ENCODE data around the gene RFLNA. TPM values are rescaled to one million over a fixed set of nuclear protein-coding genes. Genes with fewer than 3 reads are reported as not detected.

The RFLNA gene
- total RNA-seq, 1 donor from 2014 or later = 1.4 TPM

DNA sequence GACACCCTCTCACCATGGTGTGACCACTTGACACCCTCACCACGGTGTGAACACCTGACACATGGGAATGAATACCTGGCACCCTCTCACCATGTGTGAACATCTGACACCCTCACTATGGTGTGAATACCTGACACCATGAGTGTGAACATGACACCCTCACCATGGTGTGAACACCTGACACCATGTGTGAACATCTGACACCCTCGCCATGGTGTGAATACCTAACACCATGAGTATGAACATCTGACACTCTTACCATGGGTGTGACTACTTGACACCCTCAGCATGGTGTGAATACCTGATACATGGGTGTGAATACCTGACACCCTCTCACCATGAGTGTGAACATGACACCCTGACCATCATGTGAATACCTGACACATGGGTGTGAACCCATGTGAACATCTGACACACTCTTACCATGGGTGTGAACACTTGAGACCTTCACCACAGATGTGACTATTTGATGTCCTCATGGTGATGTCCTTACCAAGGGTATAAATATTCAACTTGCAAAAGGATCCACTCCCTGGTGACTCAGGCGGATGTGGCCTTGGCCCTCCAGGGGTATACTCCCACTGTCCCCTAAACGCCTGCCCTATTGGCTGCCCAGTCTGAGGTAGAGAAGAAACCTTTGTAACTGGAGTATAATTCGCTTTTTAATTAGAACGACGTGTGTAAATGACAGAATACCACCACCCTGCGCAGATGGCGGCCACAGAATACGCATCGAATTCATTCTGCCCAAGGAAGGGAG is 29.1 kb downstream of the RFLNA start:
- H3K79me2 ChIP-seq (ENCODE audit: low read depth) = no peaks in the 10 kb centered on the region

DNA sequence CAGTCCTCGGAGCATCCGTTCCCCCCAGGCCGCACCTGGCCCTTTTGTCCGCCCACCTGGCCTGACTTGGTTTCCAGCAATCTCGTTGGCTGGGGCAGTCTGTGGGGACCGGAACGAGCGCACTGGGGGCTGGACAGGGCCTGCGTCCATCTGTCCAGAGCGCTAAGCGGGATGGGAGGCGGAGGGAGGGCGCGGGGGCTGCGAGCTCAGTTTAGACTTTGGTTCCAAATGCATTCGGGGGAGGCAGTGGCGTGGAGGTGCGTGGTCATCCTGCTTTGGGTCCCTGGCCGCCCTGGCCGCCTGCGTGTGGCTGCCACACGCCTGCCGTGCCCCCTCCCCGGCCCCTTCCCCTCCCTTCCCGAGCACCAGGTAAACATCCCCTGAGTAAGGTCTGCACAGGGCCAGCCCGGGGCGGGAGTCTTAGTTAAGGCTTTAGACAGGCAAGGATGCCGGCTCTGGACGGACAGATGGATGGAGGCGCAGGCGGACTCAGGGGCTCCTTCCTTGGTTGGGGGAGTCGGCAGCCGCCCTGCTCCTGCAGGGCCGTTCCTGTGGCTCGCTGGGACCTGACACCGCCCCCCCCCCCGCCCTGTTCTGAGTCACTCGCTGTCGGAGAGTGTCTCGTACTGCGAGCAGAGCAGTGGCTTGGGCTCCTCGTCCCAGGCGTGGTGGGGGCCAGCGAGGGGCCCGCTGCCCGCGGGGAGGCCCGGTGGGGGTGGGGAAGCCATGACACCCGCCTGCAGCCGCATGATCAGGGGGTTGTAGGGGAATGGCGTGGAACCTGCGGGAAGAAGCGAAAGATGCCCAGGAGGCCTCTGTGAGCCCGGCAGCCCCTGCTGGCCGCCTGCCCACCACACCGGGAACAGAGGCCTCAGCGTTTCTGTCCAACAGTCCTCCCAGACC is 30.2 kb downstream of the RFLNA start:
- peaks cover 16% of the 10 kb centered on the region for H3K27me3 Mint-ChIP-seq (ENCODE audit: insufficient read depth, low read depth)
- H3K36me3 ChIP-seq = peaks cover 6% of the 10 kb centered on the region
- no peak overlapping the region for H3K4me3 Mint-ChIP-seq
- no peaks in the 10 kb centered on the region for H3K27me3 ChIP-seq
- H3K27ac ChIP-seq = no peak overlapping the region
- H3K9me3 Mint-ChIP-seq = peaks cover 19% of the 10 kb centered on the region
- H3K4me1 Mint-ChIP-seq = peaks cover 33% of the 10 kb centered on the region
- H3K4me3 ChIP-seq = no peak overlapping the region
- peaks cover 5% of the 10 kb centered on the region for H4K20me1 ChIP-seq (ENCODE audit: low read depth)
- H3K36me3 Mint-ChIP-seq = peaks cover 22% of the 10 kb centered on the region
- no peak overlapping the region for H2AFZ ChIP-seq (replicated peaks)
- peaks cover 9% of the 10 kb centered on the region for H3K9me3 ChIP-seq (ENCODE audit: low read depth)
- no peak for DNase-seq (ENCODE audit: low spot score)
- H3K79me2 ChIP-seq (ENCODE audit: low read depth) = no peaks in the 10 kb centered on the region
- no peak overlapping the region for H3K9ac ChIP-seq
- H3F3A ChIP-seq (ENCODE audit: low read depth) = peaks cover 10% of the 10 kb centered on the region
- TF ChIP-seq EZH2 (IDR thresholded peaks at IDR 0.05) (no peak), EZH2phosphoT487 (IDR thresholded peaks at IDR 0.05) (no peak)
- TF ChIP-seq, protein P1, sequence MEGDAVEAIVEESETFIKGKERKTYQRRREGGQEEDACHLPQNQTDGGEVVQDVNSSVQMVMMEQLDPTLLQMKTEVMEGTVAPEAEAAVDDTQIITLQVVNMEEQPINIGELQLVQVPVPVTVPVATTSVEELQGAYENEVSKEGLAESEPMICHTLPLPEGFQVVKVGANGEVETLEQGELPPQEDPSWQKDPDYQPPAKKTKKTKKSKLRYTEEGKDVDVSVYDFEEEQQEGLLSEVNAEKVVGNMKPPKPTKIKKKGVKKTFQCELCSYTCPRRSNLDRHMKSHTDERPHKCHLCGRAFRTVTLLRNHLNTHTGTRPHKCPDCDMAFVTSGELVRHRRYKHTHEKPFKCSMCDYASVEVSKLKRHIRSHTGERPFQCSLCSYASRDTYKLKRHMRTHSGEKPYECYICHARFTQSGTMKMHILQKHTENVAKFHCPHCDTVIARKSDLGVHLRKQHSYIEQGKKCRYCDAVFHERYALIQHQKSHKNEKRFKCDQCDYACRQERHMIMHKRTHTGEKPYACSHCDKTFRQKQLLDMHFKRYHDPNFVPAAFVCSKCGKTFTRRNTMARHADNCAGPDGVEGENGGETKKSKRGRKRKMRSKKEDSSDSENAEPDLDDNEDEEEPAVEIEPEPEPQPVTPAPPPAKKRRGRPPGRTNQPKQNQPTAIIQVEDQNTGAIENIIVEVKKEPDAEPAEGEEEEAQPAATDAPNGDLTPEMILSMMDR (IDR thresholded peaks at IDR 0.05) = no peak
- H3K4me2 ChIP-seq = no peak overlapping the region
- peaks cover 5% of the 10 kb centered on the region for H3K4me1 ChIP-seq
- peak overlapping the region; percentile 46 for H3K27ac Mint-ChIP-seq

More for the DNA sequence above, 29.1 kb downstream of the RFLNA start:
- Mint-ChIP-seq H3K36me3 (peaks cover 22% of the 10 kb centered on the region), H3K4me1 (peaks cover 28% of the 10 kb centered on the region), H3K27me3 (ENCODE audit: insufficient read depth, low read depth) (peaks cover 11% of the 10 kb centered on the region), H3K4me3 (no peak overlapping the region), H3K27ac (peak overlapping the region; percentile 46), H3K9me3 (peaks cover 24% of the 10 kb centered on the region)
- no peak overlapping the region for H3K9ac ChIP-seq
- H3K9me3 ChIP-seq (ENCODE audit: low read depth) = peaks cover 9% of the 10 kb centered on the region
- peaks cover 6% of the 10 kb centered on the region for H3K36me3 ChIP-seq
- DNase-seq (ENCODE audit: low spot score) = no peak
- H3F3A ChIP-seq (ENCODE audit: low read depth) = peaks cover 10% of the 10 kb centered on the region
- no peak overlapping the region for H3K4me2 ChIP-seq
- H3K4me1 ChIP-seq = peaks cover 5% of the 10 kb centered on the region
- no peak overlapping the region for H2AFZ ChIP-seq (replicated peaks)
- TF ChIP-seq EZH2phosphoT487 (IDR thresholded peaks at IDR 0.05) (no peak), EZH2 (IDR thresholded peaks at IDR 0.05) (no peak)
- TF ChIP-seq, protein P1 (IDR thresholded peaks at IDR 0.05) = no peak
- H3K27ac ChIP-seq = no peak overlapping the region
- no peaks in the 10 kb centered on the region for H3K27me3 ChIP-seq
- H4K20me1 ChIP-seq (ENCODE audit: low read depth) = peaks cover 4% of the 10 kb centered on the region
- no peak overlapping the region for H3K4me3 ChIP-seq

DNA sequence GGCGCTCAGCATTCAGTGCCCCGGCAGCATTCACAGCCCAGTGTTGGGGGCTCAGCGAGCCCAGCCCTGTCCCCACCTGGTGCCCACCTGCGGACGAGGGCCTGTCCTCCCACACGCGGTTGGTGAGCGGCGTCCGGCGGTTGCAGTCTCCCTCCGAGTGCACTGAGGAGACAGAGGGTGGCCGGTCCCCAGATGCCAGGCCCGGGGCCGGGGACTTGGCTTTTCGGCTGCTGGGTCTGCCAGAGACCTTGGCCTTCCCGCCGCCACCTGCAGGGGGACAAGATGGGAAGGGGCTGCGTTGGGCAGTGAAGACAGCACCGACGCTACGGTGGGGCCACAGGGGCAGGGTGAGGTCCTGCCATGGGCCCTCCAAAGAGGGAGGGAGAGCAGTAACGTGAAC is 31.2 kb downstream of the RFLNA start:
- no peak overlapping the region for H3K4me3 ChIP-seq
- no peak for DNase-seq (ENCODE audit: low spot score)

More for the DNA sequence above, 31.2 kb downstream of the RFLNA start:
- Histone ChIP-seq H3K9ac (no peak overlapping the region), H3K4me1 (peaks cover 5% of the 10 kb centered on the region), H3K27ac (no peak overlapping the region), H3K27me3 (no peaks in the 10 kb centered on the region), H4K20me1 (ENCODE audit: low read depth) (peaks cover 5% of the 10 kb centered on the region), H3K9me3 (ENCODE audit: low read depth) (peaks cover 9% of the 10 kb centered on the region), H3K36me3 (peaks cover 6% of the 10 kb centered on the region), H3K79me2 (ENCODE audit: low read depth) (no peaks in the 10 kb centered on the region), H3K4me2 (no peak overlapping the region), H2AFZ (replicated peaks) (no peak overlapping the region), H3F3A (ENCODE audit: low read depth) (peaks cover 10% of the 10 kb centered on the region)
- H3K27ac Mint-ChIP-seq = no peak overlapping the region
- H3K36me3 Mint-ChIP-seq = peaks cover 22% of the 10 kb centered on the region
- H3K27me3 Mint-ChIP-seq (ENCODE audit: insufficient read depth, low read depth) = peaks cover 18% of the 10 kb centered on the region
- peaks cover 33% of the 10 kb centered on the region for H3K4me1 Mint-ChIP-seq
- H3K9me3 Mint-ChIP-seq = peaks cover 19% of the 10 kb centered on the region
- TF ChIP-seq, protein P1 (IDR thresholded peaks at IDR 0.05) = no peak
- TF ChIP-seq EZH2phosphoT487 (IDR thresholded peaks at IDR 0.05) (no peak), EZH2 (IDR thresholded peaks at IDR 0.05) (no peak)
- H3K4me3 Mint-ChIP-seq = no peak overlapping the region
